ENCODE results near the gene LSP1. TPM values are rescaled to one million over a fixed set of nuclear protein-coding genes. Genes with fewer than 3 reads are reported as not detected.

LSP1 gene
- total RNA-seq, 2 donors from 2014 or later, result 6.7 to 11.6 TPM

DNA sequence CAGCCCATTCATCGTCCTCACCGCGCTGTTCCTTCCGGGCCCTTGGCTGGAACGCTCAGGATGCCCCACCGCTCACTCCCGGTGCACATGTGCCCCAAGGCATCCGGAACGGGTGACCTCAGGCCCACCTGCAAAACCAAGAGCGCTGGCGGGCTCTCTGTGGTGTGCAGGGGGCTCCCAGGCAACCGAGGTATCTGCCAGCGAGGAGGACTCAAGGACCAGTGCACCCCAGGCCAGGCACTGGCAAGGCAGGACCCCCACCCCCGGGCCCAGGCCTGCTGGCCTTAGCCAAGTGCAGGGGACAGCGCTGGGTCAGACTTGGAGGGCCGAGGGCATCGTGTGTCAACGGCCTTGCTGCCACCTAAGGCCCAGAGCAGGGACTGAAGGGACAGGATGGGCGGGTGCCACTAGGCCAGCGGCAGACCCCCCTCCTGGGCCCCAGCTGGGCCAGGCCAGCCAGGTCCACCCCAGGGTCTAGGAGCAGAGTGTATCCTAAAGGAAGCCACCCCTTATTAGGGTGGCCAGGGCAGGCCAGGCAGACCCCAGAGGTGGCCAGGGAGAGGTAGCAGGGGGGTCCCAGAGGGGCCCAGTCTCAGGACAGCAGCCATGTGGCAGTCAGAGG lies 75.1 kb downstream of the LSP1 start:
- no peak for DNase-seq (ENCODE audit: low spot score)
- intact Hi-C loops (cut with DNase I), result loop anchor here (10.0 kb wide), 2 partner anchors 227 to 233 kb away; partner anchors contain the start of gene KRTAP5-6
- Histone ChIP-seq H3K27ac (no peak overlapping the region), H3K27me3 (replicated peaks; ENCODE audit: insufficient read depth) (no peaks in the 10 kb centered on the region), H3K9me3 (no peaks in the 10 kb centered on the region), H3K36me3 (no peaks in the 10 kb centered on the region), H3K4me1 (replicated peaks) (no peaks in the 10 kb centered on the region), H3K4me3 (no peak overlapping the region)
- WGBS, result 94% methylated on average over 18 of the region's 20 CpGs
- TF ChIP-seq, protein P1, sequence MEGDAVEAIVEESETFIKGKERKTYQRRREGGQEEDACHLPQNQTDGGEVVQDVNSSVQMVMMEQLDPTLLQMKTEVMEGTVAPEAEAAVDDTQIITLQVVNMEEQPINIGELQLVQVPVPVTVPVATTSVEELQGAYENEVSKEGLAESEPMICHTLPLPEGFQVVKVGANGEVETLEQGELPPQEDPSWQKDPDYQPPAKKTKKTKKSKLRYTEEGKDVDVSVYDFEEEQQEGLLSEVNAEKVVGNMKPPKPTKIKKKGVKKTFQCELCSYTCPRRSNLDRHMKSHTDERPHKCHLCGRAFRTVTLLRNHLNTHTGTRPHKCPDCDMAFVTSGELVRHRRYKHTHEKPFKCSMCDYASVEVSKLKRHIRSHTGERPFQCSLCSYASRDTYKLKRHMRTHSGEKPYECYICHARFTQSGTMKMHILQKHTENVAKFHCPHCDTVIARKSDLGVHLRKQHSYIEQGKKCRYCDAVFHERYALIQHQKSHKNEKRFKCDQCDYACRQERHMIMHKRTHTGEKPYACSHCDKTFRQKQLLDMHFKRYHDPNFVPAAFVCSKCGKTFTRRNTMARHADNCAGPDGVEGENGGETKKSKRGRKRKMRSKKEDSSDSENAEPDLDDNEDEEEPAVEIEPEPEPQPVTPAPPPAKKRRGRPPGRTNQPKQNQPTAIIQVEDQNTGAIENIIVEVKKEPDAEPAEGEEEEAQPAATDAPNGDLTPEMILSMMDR (IDR thresholded peaks at IDR 0.05), result no peak
- TF ChIP-seq POLR2A (IDR thresholded peaks at IDR 0.05), result no peak
- TF ChIP-seq POLR2AphosphoS5 (IDR thresholded peaks at IDR 0.05), result no peak

- Histone ChIP-seq H3K27me3 (replicated peaks; ENCODE audit: insufficient read depth) (no peaks in the 10 kb centered on the region), H3K4me1 (replicated peaks) (no peaks in the 10 kb centered on the region), H3K4me3 (no peak overlapping the region), H3K27ac (no peak overlapping the region), H3K36me3 (no peaks in the 10 kb centered on the region), H3K9me3 (no peaks in the 10 kb centered on the region)
- TF ChIP-seq, protein P1 (IDR thresholded peaks at IDR 0.05), result no peak
- TF ChIP-seq POLR2A (IDR thresholded peaks at IDR 0.05) (no peak), POLR2AphosphoS5 (IDR thresholded peaks at IDR 0.05) (no peak)
- intact Hi-C loops (cut with DNase I), result loop anchor here (10.0 kb wide), 2 partner anchors 226 to 234 kb away; partner anchors contain the start of gene KRTAP5-6
- no peak for DNase-seq (ENCODE audit: low spot score)
- WGBS, result 94% methylated on average over 13 of the region's 13 CpGs
Measured at GRCh38 chr11:1928470-1928890, 75.6 kb downstream of the LSP1 start.

- intact Hi-C loops (cut with DNase I), result loop anchor here (10.0 kb wide), 2 partner anchors 226 to 234 kb away; partner anchors contain the start of gene KRTAP5-6
- no peak for TF ChIP-seq POLR2AphosphoS5 (IDR thresholded peaks at IDR 0.05)
- no peak for TF ChIP-seq POLR2A (IDR thresholded peaks at IDR 0.05)
- TF ChIP-seq, protein P1 (IDR thresholded peaks at IDR 0.05), result no peak
- no peak for DNase-seq (ENCODE audit: low spot score)
- no peaks in the 10 kb centered on the region for H3K36me3 ChIP-seq
- no peaks in the 10 kb centered on the region for H3K4me1 ChIP-seq (replicated peaks)
- no peak overlapping the region for H3K4me3 ChIP-seq
- no peaks in the 10 kb centered on the region for H3K27me3 ChIP-seq (replicated peaks; ENCODE audit: insufficient read depth)
- no peaks in the 10 kb centered on the region for H3K9me3 ChIP-seq
- WGBS, result 89% methylated on average over 35 of the region's 35 CpGs
- no peak overlapping the region for H3K27ac ChIP-seq
Measured at GRCh38 chr11:1928891-1929541, 76.1 kb downstream of the LSP1 start.

DNA sequence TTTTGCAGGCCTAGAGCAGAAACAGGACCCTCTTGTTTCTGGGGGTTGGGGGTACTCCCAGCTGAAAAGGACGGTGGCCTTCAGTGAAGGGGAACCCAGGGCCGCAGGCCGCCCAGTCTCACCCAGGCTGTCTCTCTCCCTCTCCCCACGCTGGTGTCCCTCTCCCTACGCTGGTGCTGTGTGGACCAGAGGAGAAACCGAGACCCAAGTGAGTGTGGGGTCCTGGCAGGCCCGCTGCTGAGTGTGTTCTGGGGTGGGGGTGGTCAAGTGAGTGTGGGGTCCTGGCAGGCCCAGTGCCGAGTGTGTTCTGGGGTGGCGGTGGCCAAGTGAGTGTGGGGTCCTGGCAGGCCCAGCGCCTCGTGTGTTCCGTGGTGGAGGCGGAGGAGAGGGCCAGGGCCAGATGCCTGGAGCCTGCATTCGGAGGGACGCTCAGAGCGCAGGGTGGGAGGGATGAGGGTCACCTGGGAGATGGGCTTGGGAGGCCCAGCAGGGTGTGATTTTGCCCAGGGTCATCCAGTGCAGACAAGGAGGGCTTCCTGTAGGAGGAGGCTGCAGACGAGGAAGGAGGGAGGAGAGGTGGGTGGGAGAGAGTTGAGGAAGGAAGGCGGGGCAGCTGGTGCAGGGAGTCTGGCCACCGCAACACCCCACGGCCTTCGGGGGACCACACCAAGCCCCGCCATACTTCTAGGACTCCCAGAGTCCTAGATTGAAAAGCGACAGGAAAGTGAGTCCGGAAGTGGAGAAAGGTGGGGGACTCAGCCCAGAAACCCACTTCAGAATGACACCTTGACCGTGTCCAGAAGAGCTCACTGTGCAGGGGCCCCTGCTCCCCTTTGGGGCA lies 77.0 kb downstream of the LSP1 start:
- Histone ChIP-seq H3K36me3 (no peaks in the 10 kb centered on the region), H3K9me3 (no peaks in the 10 kb centered on the region), H3K4me3 (no peak overlapping the region), H3K27me3 (replicated peaks; ENCODE audit: insufficient read depth) (no peaks in the 10 kb centered on the region), H3K27ac (no peak overlapping the region), H3K4me1 (replicated peaks) (no peaks in the 10 kb centered on the region)
- DNase-seq (ENCODE audit: low spot score), result no peak
- intact Hi-C loops (cut with DNase I), result loop anchor here (10.0 kb wide), 2 partner anchors 225 to 235 kb away; partner anchors contain the start of gene KRTAP5-6
- WGBS, result 90% methylated on average over 25 of the region's 25 CpGs
- TF ChIP-seq, protein P1 (IDR thresholded peaks at IDR 0.05), result no peak
- no peak for TF ChIP-seq POLR2AphosphoS5 (IDR thresholded peaks at IDR 0.05)
- no peak for TF ChIP-seq POLR2A (IDR thresholded peaks at IDR 0.05)
